Pancreas (tissue), 10 donors: Measurements from ENCODE around the gene DSCAML1. TPM values are rescaled to one million over a fixed set of nuclear protein-coding genes. Genes with fewer than 3 reads are reported as not detected.
A peak's percentile ranks its signal among the peaks of the same experiment; 100 is the strongest.

Experiments
- ATAC-seq, 4 donors: fragments of 200-7000 bp; cut with Tn5 transposase; one replicate each; pipeline versions ENCODE4 v1.8.0 to v1.9.1; 2020; ENCODE audit warnings: mild to moderate bottlenecking in 4 of 4, moderate library complexity in 4 of 4
- DNase-seq, 6 donors: peaks; one replicate each; pipeline ENCODE4 v3.0.0-alpha.2; 2020
- FAIRE-seq: peaks from 2 replicates; lab custom pipeline; 2012; peaks lifted over from hg19 to GRCh38; lab: Jason Lieb, UNC
- H3K27ac ChIP-seq, 4 donors: fragments of 200-600 bp; sonication (generic); 1 replicate in 3 of 4; 2 replicates in 1 of 4; pipeline versions ENCODE4 v1.5.0 to v1.8.0; 2020
- H3K27me3 ChIP-seq, 4 donors: fragments of 200-600 bp; one replicate each; pipeline ENCODE4 v1.8.0; 2021
- H3K36me3 ChIP-seq, 3 donors: fragments of 200-600 bp; sonication (generic) in 1 of 3; one replicate each; pipeline versions ENCODE4 v1.5.0 to v1.8.0; 2020 to 2021
- H3K4me1 ChIP-seq, 3 donors: fragments of 200-600 bp; one replicate each; pipeline ENCODE4 v1.8.0; 2021
- H3K4me3 ChIP-seq, 4 donors: fragments of 200-600 bp; sonication (generic) in 2 of 4; one replicate each; pipeline versions ENCODE4 v1.5.0 to v1.8.0; 2020 to 2021
- H3K9me3 ChIP-seq, 4 donors: fragments of 200-600 bp; one replicate each; pipeline ENCODE4 v1.8.0; 2021
- CTCF ChIP-seq, 4 donors: fragments of 200-600 bp; sonication (generic) in 3 of 4; IDR thresholded peaks; one replicate each; pipeline versions ENCODE4 v1.5.0 to v1.8.0; 2021; ENCODE audit warnings: antibody characterized with exemption in 4 of 4
- WGBS, 2 donors: extraction: QIAGEN DNeasy Blood & Tissue Kit; methylation state at CpG; one replicate each; pipeline ENCODE4 v1.1.7; 2013; 5-methylcytosine and 5-hydroxymethylcytosine counted together
- intact Hi-C, 3 donors: fragments of 100-400 bp; cut with DNase I; formaldehyde crosslinking; loops; one replicate each; pipeline versions ENCODE4 v1.11.1 to v1.14.2; 2022
- polyA plus RNA-seq, 2 donors: library from polyadenylated mRNA; stranded (reverse); fragments of 200-250 nt; gene quantifications; one replicate each; pipeline ENCODE4 v1.2.3, GENCODE V29; 2013
- total RNA-seq, 6 donors: library from RNA; stranded (reverse); fragmentation: NEBNext Ultra II Directional in 4 of 6; extraction: Animal tissue kit (Norgen Biotek cat#: 25700) in 4 of 6; gene quantifications; one replicate each; pipeline versions ENCODE4 v1.2.1 to v1.2.4, GENCODE V29; 2021 to 2023
- donor health status: healthy with polysubstance abuse.
- donor health status: DM: no; HTN: no; CAD: no; lungs with moderate emphysema.
- donor health status: DM: no; HTN: no; CAD: no.
- donor health status: control.
- donor health status: control.
- donor health status: Bipolar disorder and iron deficiency.
- donor health status: DM: yes; HTN: yes; CAD: no.
- donor health status: DM: no; HTN: no; CAD: no.
- donor health status: DM: no; HTN: no; CAD: no.
- donor health status: DM: yes; HTN: yes; CAD: no.

The DSCAML1 gene
- total and polyA plus RNA-seq, 8 donors, result 0.69 to 2.7 (median 1.8) TPM

DNA sequence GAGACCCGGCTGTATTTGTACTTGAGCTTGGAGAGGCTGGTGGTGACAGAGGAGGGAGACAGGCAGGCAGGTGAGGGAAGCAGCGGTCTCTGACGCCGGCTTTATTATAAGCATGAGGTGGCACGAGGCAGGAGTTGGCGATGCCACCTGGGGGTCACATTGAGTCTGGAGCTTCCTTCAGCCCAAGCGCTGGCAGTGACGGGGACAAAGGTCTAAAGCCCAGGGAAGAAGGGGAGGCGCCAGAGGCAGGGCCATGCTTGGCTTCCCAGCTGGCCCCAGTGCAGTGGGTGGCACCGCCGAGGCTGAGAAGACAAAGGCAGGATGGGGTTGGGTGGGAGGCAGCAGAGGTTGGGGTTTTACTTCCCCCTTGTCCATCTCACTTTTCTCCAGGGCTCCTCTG lies 23.1 kb upstream of the DSCAML1 start:
- peak overlapping the region in 3 of 4 donors; percentile 62 to 91 (median 89) for H3K27ac ChIP-seq
- peaks cover 7 to 26% (median 19%) of the 10 kb centered on the region in 3 donors for H3K4me1 ChIP-seq

DNA sequence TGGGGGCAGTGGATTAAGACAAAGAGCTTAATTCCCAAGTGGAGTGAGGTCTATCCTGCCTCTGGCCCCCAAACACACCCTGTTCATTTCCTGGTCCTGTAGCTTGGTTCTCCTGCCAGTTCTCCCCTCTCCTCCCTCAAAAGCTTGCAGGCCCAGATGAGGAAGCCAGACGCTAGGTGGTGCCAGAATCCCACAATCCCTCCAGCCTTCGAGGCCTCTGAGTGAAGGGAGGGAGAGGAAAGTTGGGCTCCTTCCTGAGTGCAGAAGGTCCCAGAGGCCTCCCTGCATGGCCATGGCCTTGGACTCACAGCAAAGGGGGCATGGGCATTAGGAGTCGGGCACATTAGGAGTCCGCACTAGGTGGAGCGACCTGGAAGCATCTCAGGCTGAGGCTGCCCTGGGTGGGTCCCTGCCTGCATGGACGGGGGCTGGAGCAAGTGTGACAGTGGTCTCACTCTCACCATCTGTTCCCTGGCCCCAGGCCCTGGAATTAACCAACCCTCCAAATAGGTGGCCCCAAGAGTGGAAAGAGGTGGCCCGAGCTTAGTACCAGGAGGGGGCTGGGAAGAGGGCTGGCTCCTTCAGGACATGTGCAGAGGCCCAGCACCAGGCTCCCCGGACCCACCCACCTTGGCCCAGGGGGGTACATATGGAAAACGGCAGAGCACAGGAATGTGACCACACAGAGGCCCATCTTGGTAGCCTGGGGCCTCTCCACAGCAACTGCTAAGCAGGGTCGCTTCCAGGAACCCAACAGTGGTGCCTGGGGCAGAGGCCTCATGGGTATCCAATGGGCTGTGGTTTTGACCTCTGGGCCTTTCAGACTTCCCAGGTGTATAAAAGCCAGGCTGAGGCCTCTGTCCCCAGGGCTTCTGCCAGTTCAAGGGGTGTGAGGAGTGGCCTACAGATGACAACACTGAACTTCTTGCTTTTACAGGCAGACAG lies 22.4 kb upstream of the DSCAML1 start:
- Histone ChIP-seq H3K27me3 (no peaks in the 10 kb centered on the region), H3K36me3 (no peaks in the 10 kb centered on the region), H3K27ac (peak overlapping the region in 3 of 4 donors; percentile 62 to 91 (median 89)), H3K9me3 (no peaks in the 10 kb centered on the region), H3K4me3 (no peak overlapping the region), H3K4me1 (peaks cover 14 to 33% (median 26%) of the 10 kb centered on the region in 3 donors)
- intact Hi-C loops, result no loop called here
- TF ChIP-seq CTCF (IDR thresholded peaks at IDR 0.05), result peak; percentile 14 to 24 (median 22)
- 50 to 60% methylated on average over 9 to 10 of the region's 10 CpGs for WGBS, 2 donors
- FAIRE-seq (no peak), ATAC-seq (peak; percentile 21 to 36 (median 32)), DNase-seq (peak in 5 of 6 donors; percentile 59 to 77 (median 67))

More for the DNA sequence above, 23.1 kb upstream of the DSCAML1 start:
- TF ChIP-seq CTCF (IDR thresholded peaks at IDR 0.05), result no peak
- ATAC-seq (no peak), FAIRE-seq (no peak), DNase-seq (peak in 1 of 6 donors; percentile 58)
- intact Hi-C loops, result no loop called here
- Histone ChIP-seq H3K9me3 (no peaks in the 10 kb centered on the region), H3K36me3 (no peaks in the 10 kb centered on the region), H3K4me3 (no peak overlapping the region), H3K27me3 (no peaks in the 10 kb centered on the region)
- 68 to 69% methylated on average over 11 of the region's 11 CpGs for WGBS, 2 donors

DNA sequence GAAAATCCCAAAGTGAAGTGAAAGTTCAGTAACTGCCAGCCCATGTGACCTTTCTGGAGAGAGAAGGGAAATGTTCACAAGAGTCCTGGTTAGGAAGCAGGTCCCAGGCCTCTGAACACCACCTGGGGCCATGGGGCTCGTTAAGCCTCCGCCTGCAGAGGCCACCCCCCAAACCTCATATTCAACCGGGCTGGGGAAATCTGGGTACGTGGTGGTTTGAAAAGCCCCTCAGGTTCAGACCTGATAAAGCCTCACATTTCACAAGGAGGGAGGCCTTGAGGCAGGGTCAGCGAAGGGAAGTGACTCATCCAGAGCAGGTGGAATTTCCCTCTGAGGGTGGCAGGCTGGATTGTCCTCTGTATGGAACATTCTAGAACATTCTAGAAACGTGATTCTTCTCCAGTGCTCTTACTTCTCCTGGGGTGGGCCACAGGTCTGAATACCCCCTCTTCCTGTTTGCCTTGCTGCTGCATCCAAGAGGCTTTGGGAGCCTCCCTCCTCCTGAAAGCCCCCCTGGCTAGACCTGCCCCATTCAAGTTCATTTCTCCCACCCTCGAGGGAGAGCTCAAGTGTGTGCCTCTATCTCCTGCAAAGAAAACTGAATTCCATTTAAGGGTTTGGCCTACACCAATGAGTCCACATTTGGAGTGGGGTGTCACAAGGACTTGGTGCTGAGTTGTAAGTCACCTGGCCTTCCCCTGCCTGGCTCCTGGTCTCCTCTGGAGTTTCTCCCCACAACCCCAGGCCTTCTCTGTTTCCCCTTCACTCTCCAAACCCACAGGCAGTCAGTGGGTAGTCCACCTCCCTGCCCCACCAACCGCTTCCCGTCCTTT lies 21.2 kb upstream of the DSCAML1 start:
- DNase-seq (peak in 2 of 6 donors; percentile 41 to 55), ATAC-seq (peak in 3 of 4 donors; percentile 2 to 17 (median 11)), FAIRE-seq (no peak)
- H3K27me3 ChIP-seq, result no peaks in the 10 kb centered on the region
- no peak for TF ChIP-seq CTCF (IDR thresholded peaks at IDR 0.05)
- H3K4me1 ChIP-seq, result peaks cover 14 to 35% (median 29%) of the 10 kb centered on the region in 3 donors
- no peak overlapping the region for H3K4me3 ChIP-seq
- intact Hi-C loops, result no loop called here
- H3K27ac ChIP-seq, result peak overlapping the region in 3 of 4 donors; percentile 62 to 91 (median 89)
- no peaks in the 10 kb centered on the region for H3K36me3 ChIP-seq
- WGBS, 2 donors, result 45 to 53% methylated on average over 9 of the region's 9 CpGs
- no peaks in the 10 kb centered on the region for H3K9me3 ChIP-seq

- Histone ChIP-seq H3K27ac (peak overlapping the region; percentile 64 to 91 (median 82)), H3K36me3 (no peaks in the 10 kb centered on the region), H3K9me3 (no peaks in the 10 kb centered on the region), H3K27me3 (no peaks in the 10 kb centered on the region), H3K4me3 (no peak overlapping the region), H3K4me1 (peaks cover 14 to 35% (median 29%) of the 10 kb centered on the region in 3 donors)
- peak; percentile 47 to 72 (median 61) for ATAC-seq
- WGBS, 2 donors, result 10 to 11% methylated on average over 19 of the region's 19 CpGs
- DNase-seq, result peak; percentile 66 to 94 (median 82)
- peak; percentile 99 to 100 (median 100) for TF ChIP-seq CTCF (IDR thresholded peaks at IDR 0.05)
- intact Hi-C loops, result no loop called here
- no peak for FAIRE-seq
Observed at GRCh38 chr11:117817368-117818040, 20.5 kb upstream of the DSCAML1 start.
